Endothelial cell of umbilical vein (primary cell): ENCODE measurements around the gene OR2G6. TPM values are rescaled to one million over a fixed set of nuclear protein-coding genes. Genes with fewer than 3 reads are reported as not detected.

Source experiments
- polyA plus RNA-seq, 4 experiments: library from polyadenylated mRNA; depleted of rRNA in 3 of 4; stranded (reverse) in 3 of 4; unstranded in 1 of 4; fragments of >200 nt; gene quantifications; 2 replicates each; pipeline versions ENCODE4 v1.2.1 to v1.2.3, GENCODE V29; 2011 to 2012; ENCODE audit warnings: missing spikeins in 1 of 4
- total RNA-seq: library from RNA; stranded (reverse); gene quantifications from 2 replicates; pipeline ENCODE4 v1.2.3, GENCODE V29; 2021

Gene OR2G6
- total and polyA plus RNA-seq, 2 donors (not counting 3 experiments of a cell fraction or from before 2014, with no cell fraction given): not detected

Other genes starting within 250 kb of the OR2G6 start
- not detected in 2 replicates for gene OR2T33, start 230.1 kb upstream of the OR2G6 start, total RNA-seq
- not detected in 2 replicates for gene OR2T33, start 230.1 kb upstream of the OR2G6 start, polyA plus RNA-seq
- gene OR2T12, start 204.6 kb upstream of the OR2G6 start, total RNA-seq: not detected in 2 replicates
- gene OR2T12, start 204.6 kb upstream of the OR2G6 start, polyA plus RNA-seq: not detected in 2 replicates
- gene OR2M7, start 183.5 kb upstream of the OR2G6 start, total RNA-seq: not detected in 2 replicates
- not detected in 2 replicates for gene OR2M7, start 183.5 kb upstream of the OR2G6 start, polyA plus RNA-seq
- not detected in 2 replicates for gene OR14C36, start 159.3 kb upstream of the OR2G6 start, total RNA-seq
- not detected in 2 replicates for gene OR14C36, start 159.3 kb upstream of the OR2G6 start, polyA plus RNA-seq
- gene OR2T4, start 146.4 kb upstream of the OR2G6 start, total RNA-seq: not detected in 2 replicates
- gene OR2T4, start 146.4 kb upstream of the OR2G6 start, polyA plus RNA-seq: not detected in 2 replicates
- not detected in 2 replicates for gene OR2T6, start 132.3 kb upstream of the OR2G6 start, total RNA-seq
- not detected in 2 replicates for gene OR2T6, start 132.3 kb upstream of the OR2G6 start, polyA plus RNA-seq
- not detected in 2 replicates for gene OR2T1, start 105.0 kb upstream of the OR2G6 start, total RNA-seq
- gene OR2T1, start 105.0 kb upstream of the OR2G6 start, polyA plus RNA-seq: not detected in 2 replicates
- not detected in 2 replicates for gene OR2T2, start 62.4 kb upstream of the OR2G6 start, total RNA-seq
- gene OR2T2, start 62.4 kb upstream of the OR2G6 start, polyA plus RNA-seq: not detected in 2 replicates
- not detected in 2 replicates for gene OR2T3, start 34.7 kb upstream of the OR2G6 start, total RNA-seq
- not detected in 2 replicates for gene OR2T3, start 34.7 kb upstream of the OR2G6 start, polyA plus RNA-seq
- gene OR2T5, start 19.5 kb upstream of the OR2G6 start, total RNA-seq: not detected in 2 replicates
- gene OR2T5, start 19.5 kb upstream of the OR2G6 start, polyA plus RNA-seq: not detected in 2 replicates
- gene OR2T29, start 54.7 kb downstream of the OR2G6 start, total RNA-seq: not detected in 2 replicates
- not detected in 2 replicates for gene OR2T29, start 54.7 kb downstream of the OR2G6 start, polyA plus RNA-seq
- not detected in 2 replicates for gene OR2T34, start 66.7 kb downstream of the OR2G6 start, total RNA-seq
- gene OR2T34, start 66.7 kb downstream of the OR2G6 start, polyA plus RNA-seq: not detected in 2 replicates
- not detected in 2 replicates for gene OR2T10, start 89.6 kb downstream of the OR2G6 start, total RNA-seq
- gene OR2T10, start 89.6 kb downstream of the OR2G6 start, polyA plus RNA-seq: not detected in 2 replicates
- gene OR2T11, start 127.0 kb downstream of the OR2G6 start, total RNA-seq: not detected in 2 replicates
- not detected in 2 replicates for gene OR2T11, start 127.0 kb downstream of the OR2G6 start, polyA plus RNA-seq
- gene OR2T35, start 137.2 kb downstream of the OR2G6 start, total RNA-seq: not detected in 2 replicates
- not detected in 2 replicates for gene OR2T35, start 137.2 kb downstream of the OR2G6 start, polyA plus RNA-seq
- gene OR2T27, start 147.5 kb downstream of the OR2G6 start, total RNA-seq: not detected in 2 replicates
- not detected in 2 replicates for gene OR2T27, start 147.5 kb downstream of the OR2G6 start, polyA plus RNA-seq
- not detected in 2 replicates for gene OR14I1, start 194.7 kb downstream of the OR2G6 start, total RNA-seq
- gene OR14I1, start 194.7 kb downstream of the OR2G6 start, polyA plus RNA-seq: not detected in 2 replicates
- not detected in 2 replicates for gene LYPD8, start 247.7 kb downstream of the OR2G6 start, total RNA-seq
- gene LYPD8, start 247.7 kb downstream of the OR2G6 start, polyA plus RNA-seq: not detected in 2 replicates